K562 (cell line): ENCODE measurements around the gene SLC38A8.

ENCODE experiments used
- BRCA1 ChIP-seq, 2 experiments: fragments of 450-650 bp in 1 of 2; sonication (generic) in 1 of 2; formaldehyde crosslinking in 1 of 2; IDR thresholded peaks; 2 replicates each; pipeline versions ENCODE4 v1.5.0 to v1.6.1; 2017 to 2020; ENCODE audit warnings: mild to moderate bottlenecking in 1 of 2, missing genetic modification reagents in 1 of 2
- CREB1 ChIP-seq, 2 experiments: sonication (generic) in 1 of 2; formaldehyde crosslinking in 1 of 2; IDR thresholded peaks; 2 replicates each; pipeline versions ENCODE4 v1.6.1 to v1.8.0; 2012 to 2022; ENCODE audit warnings: inconsistent platforms in 1 of 2, mild to moderate bottlenecking in 1 of 2, missing genetic modification reagents in 1 of 2, moderate library complexity in 1 of 2
- EZH2 ChIP-seq: IDR thresholded peaks from 2 replicates; pipeline ENCODE4 v1.6.1; 2012; ENCODE audit warnings: low read depth, mild to moderate bottlenecking, inconsistent platforms, low read length, borderline replicate concordance
- GATAD2B ChIP-seq: fragments of 450-650 bp; IDR thresholded peaks from 2 replicates; pipeline ENCODE4 v1.6.1; 2017; ENCODE audit warnings: mild to moderate bottlenecking, borderline replicate concordance
- MCM7 ChIP-seq, 2 experiments: fragments of 450-650 bp; IDR thresholded peaks; 2 replicates each; pipeline ENCODE4 v1.6.1; 2016 to 2018
- MYBL2 ChIP-seq, 2 experiments: fragments of 450-650 bp in 1 of 2; sonication (generic) in 1 of 2; formaldehyde crosslinking in 1 of 2; IDR thresholded peaks; 2 replicates each; pipeline versions ENCODE4 v1.6.1 to v1.8.1; 2017 to 2022; ENCODE audit warnings: borderline replicate concordance in 1 of 2, inconsistent platforms in 1 of 2, low read depth in 1 of 2, mild to moderate bottlenecking in 1 of 2, missing genetic modification reagents in 1 of 2, moderate library complexity in 1 of 2
- NBN ChIP-seq: fragments of 450-650 bp; IDR thresholded peaks from 2 replicates; pipeline ENCODE4 v1.6.1; 2016; ENCODE audit warnings: low read depth, mild to moderate bottlenecking
- NR1H2 ChIP-seq: sonication (generic); formaldehyde crosslinking; IDR thresholded peaks from 2 replicates; pipeline ENCODE4 v1.4.0; 2020; ENCODE audit warnings: mild to moderate bottlenecking, missing genetic modification reagents
- SREBF2 ChIP-seq: sonication (generic); formaldehyde crosslinking; IDR thresholded peaks from 2 replicates; pipeline ENCODE4 v1.4.0; 2020; ENCODE audit warnings: mild to moderate bottlenecking, missing genetic modification reagents
- TAF7 ChIP-seq: fragments of 450-650 bp; IDR thresholded peaks from 2 replicates; pipeline ENCODE4 v1.6.1; 2016; ENCODE audit warnings: missing genetic modification characterization, missing compliant biosample characterization
- ZFX ChIP-seq: sonication (generic); formaldehyde crosslinking; IDR thresholded peaks from 2 replicates; pipeline ENCODE4 v1.8.0; 2022; ENCODE audit warnings: mild to moderate bottlenecking, missing genetic modification reagents, moderate library complexity
- TF ChIP-seq, protein P1 (sequence below), 2 experiments: fragments of 200-800 bp in 1 of 2; sonication (Bioruptor generic) in 1 of 2; sonication (generic) in 1 of 2; formaldehyde crosslinking in 1 of 2; IDR thresholded peaks in 1 of 2; conservative IDR thresholded peaks in 1 of 2; 2 replicates each; pipeline versions ENCODE4 v1.5.0 to v1.6.1; 2016 to 2020; ENCODE audit warnings: missing compliant biosample characterization in 1 of 2, missing genetic modification characterization in 1 of 2, missing genetic modification reagents in 1 of 2
- TF ChIP-seq, protein P2 (sequence below), 3 experiments: IDR thresholded peaks in 2 of 3; conservative IDR thresholded peaks in 1 of 3; 2 replicates each; pipeline ENCODE4 v1.5.1; 2011 to 2012; ENCODE audit warnings: low read length in 3 of 3, mild to moderate bottlenecking in 3 of 3, control low read depth in 2 of 3, improper control_type of control experiment in 1 of 3, inconsistent platforms in 1 of 3, low read depth in 1 of 3, mixed read lengths in 1 of 3, moderate library complexity in 1 of 3; ENCODE audit not compliant: insufficient read depth in 2 of 3
- TF ChIP-seq, protein P3 (sequence below): fragments of 200-600 bp; sonication (generic); IDR thresholded peaks from one replicate; pipeline ENCODE4 v1.6.1; 2012; ENCODE audit warnings: mild to moderate bottlenecking, low read depth, low read length, inconsistent platforms

DNA sequence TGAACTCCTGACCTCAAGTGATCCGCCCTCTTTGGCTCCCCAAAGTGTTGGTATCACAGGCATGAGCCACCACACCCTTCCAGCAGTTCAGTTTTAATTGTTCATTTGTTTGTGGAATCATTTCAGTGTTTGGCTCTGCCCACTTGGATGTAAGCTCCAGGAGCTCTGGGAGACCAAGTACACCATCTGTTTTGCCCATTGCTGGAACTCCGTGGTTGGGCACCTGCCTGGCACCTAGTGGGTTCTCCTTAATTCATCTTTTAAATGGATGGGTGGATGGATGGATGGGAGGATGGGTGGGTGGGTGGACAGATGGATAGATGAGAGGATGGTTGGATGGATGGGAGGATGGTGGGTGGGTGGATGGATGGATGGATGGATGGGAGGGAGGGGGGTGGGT, 75.5 kb downstream of the SLC38A8 start:
- TF ChIP-seq, protein P1, sequence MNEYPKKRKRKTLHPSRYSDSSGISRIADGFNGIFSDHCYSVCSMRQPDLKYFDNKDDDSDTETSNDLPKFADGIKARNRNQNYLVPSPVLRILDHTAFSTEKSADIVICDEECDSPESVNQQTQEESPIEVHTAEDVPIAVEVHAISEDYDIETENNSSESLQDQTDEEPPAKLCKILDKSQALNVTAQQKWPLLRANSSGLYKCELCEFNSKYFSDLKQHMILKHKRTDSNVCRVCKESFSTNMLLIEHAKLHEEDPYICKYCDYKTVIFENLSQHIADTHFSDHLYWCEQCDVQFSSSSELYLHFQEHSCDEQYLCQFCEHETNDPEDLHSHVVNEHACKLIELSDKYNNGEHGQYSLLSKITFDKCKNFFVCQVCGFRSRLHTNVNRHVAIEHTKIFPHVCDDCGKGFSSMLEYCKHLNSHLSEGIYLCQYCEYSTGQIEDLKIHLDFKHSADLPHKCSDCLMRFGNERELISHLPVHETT (CRISPR knock-in tag; conservative IDR thresholded peaks at IDR 0.05 in 1 of 2, IDR thresholded peaks at IDR 0.05 in 1 of 2), result no peak
- TF ChIP-seq EZH2 (no peak), TAF7 (tag) (no peak), BRCA1 (IDR thresholded peaks at IDR 0.05) (no peak), BRCA1 (CRISPR knock-in tag; IDR thresholded peaks at IDR 0.05) (no peak), CREB1 (IDR thresholded peaks at IDR 0.05) (no peak), CREB1 (CRISPR knock-in tag; IDR thresholded peaks at IDR 0.05) (no peak), NBN (no peak), MCM7 (IDR thresholded peaks at IDR 0.05) (no peak), GATAD2B (no peak), ZFX (CRISPR knock-in tag) (no peak), NR1H2 (no peak), SREBF2 (no peak), MYBL2 (IDR thresholded peaks at IDR 0.05; ENCODE audit: low read depth) (no peak), MYBL2 (CRISPR knock-in tag; IDR thresholded peaks at IDR 0.05; ENCODE audit: borderline replicate concordance) (no peak)
- TF ChIP-seq, protein P2, sequence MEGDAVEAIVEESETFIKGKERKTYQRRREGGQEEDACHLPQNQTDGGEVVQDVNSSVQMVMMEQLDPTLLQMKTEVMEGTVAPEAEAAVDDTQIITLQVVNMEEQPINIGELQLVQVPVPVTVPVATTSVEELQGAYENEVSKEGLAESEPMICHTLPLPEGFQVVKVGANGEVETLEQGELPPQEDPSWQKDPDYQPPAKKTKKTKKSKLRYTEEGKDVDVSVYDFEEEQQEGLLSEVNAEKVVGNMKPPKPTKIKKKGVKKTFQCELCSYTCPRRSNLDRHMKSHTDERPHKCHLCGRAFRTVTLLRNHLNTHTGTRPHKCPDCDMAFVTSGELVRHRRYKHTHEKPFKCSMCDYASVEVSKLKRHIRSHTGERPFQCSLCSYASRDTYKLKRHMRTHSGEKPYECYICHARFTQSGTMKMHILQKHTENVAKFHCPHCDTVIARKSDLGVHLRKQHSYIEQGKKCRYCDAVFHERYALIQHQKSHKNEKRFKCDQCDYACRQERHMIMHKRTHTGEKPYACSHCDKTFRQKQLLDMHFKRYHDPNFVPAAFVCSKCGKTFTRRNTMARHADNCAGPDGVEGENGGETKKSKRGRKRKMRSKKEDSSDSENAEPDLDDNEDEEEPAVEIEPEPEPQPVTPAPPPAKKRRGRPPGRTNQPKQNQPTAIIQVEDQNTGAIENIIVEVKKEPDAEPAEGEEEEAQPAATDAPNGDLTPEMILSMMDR (IDR thresholded peaks at IDR 0.05 in 2 of 3, conservative IDR thresholded peaks at IDR 0.05 in 1 of 3; ENCODE audit: insufficient read depth in 2 of 3, low read depth in 1 of 3, low read length in 3 of 3), result no peak
- TF ChIP-seq, protein P3, sequence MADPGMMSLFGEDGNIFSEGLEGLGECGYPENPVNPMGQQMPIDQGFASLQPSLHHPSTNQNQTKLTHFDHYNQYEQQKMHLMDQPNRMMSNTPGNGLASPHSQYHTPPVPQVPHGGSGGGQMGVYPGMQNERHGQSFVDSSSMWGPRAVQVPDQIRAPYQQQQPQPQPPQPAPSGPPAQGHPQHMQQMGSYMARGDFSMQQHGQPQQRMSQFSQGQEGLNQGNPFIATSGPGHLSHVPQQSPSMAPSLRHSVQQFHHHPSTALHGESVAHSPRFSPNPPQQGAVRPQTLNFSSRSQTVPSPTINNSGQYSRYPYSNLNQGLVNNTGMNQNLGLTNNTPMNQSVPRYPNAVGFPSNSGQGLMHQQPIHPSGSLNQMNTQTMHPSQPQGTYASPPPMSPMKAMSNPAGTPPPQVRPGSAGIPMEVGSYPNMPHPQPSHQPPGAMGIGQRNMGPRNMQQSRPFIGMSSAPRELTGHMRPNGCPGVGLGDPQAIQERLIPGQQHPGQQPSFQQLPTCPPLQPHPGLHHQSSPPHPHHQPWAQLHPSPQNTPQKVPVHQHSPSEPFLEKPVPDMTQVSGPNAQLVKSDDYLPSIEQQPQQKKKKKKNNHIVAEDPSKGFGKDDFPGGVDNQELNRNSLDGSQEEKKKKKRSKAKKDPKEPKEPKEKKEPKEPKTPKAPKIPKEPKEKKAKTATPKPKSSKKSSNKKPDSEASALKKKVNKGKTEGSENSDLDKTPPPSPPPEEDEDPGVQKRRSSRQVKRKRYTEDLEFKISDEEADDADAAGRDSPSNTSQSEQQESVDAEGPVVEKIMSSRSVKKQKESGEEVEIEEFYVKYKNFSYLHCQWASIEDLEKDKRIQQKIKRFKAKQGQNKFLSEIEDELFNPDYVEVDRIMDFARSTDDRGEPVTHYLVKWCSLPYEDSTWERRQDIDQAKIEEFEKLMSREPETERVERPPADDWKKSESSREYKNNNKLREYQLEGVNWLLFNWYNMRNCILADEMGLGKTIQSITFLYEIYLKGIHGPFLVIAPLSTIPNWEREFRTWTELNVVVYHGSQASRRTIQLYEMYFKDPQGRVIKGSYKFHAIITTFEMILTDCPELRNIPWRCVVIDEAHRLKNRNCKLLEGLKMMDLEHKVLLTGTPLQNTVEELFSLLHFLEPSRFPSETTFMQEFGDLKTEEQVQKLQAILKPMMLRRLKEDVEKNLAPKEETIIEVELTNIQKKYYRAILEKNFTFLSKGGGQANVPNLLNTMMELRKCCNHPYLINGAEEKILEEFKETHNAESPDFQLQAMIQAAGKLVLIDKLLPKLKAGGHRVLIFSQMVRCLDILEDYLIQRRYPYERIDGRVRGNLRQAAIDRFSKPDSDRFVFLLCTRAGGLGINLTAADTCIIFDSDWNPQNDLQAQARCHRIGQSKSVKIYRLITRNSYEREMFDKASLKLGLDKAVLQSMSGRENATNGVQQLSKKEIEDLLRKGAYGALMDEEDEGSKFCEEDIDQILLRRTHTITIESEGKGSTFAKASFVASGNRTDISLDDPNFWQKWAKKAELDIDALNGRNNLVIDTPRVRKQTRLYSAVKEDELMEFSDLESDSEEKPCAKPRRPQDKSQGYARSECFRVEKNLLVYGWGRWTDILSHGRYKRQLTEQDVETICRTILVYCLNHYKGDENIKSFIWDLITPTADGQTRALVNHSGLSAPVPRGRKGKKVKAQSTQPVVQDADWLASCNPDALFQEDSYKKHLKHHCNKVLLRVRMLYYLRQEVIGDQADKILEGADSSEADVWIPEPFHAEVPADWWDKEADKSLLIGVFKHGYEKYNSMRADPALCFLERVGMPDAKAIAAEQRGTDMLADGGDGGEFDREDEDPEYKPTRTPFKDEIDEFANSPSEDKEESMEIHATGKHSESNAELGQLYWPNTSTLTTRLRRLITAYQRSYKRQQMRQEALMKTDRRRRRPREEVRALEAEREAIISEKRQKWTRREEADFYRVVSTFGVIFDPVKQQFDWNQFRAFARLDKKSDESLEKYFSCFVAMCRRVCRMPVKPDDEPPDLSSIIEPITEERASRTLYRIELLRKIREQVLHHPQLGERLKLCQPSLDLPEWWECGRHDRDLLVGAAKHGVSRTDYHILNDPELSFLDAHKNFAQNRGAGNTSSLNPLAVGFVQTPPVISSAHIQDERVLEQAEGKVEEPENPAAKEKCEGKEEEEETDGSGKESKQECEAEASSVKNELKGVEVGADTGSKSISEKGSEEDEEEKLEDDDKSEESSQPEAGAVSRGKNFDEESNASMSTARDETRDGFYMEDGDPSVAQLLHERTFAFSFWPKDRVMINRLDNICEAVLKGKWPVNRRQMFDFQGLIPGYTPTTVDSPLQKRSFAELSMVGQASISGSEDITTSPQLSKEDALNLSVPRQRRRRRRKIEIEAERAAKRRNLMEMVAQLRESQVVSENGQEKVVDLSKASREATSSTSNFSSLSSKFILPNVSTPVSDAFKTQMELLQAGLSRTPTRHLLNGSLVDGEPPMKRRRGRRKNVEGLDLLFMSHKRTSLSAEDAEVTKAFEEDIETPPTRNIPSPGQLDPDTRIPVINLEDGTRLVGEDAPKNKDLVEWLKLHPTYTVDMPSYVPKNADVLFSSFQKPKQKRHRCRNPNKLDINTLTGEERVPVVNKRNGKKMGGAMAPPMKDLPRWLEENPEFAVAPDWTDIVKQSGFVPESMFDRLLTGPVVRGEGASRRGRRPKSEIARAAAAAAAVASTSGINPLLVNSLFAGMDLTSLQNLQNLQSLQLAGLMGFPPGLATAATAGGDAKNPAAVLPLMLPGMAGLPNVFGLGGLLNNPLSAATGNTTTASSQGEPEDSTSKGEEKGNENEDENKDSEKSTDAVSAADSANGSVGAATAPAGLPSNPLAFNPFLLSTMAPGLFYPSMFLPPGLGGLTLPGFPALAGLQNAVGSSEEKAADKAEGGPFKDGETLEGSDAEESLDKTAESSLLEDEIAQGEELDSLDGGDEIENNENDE, result no peak
